H1 (cell line): ENCODE measurements around the gene ENKD1. TPM values are rescaled to one million over a fixed set of nuclear protein-coding genes. Genes with fewer than 3 reads are reported as not detected.

Experiments
- CHD2 ChIP-seq: IDR thresholded peaks from 2 replicates; pipeline ENCODE4 v1.6.1; 2012; ENCODE audit warnings: low read length, improper control_type of control experiment
- CHD7 ChIP-seq: fragments of 300-600 bp; sonication (generic); IDR thresholded peaks from 2 replicates; pipeline ENCODE4 v1.7.1; 2012; ENCODE audit warnings: low read length, moderate library complexity, mild to moderate bottlenecking, inconsistent platforms; ENCODE audit not compliant: insufficient replicate concordance
- EZH2 ChIP-seq: fragments of 200-600 bp; sonication (generic); IDR thresholded peaks from 2 replicates; pipeline ENCODE4 v1.7.1; 2012; ENCODE audit warnings: low read depth, mild to moderate bottlenecking, moderate library complexity, low read length, inconsistent platforms; ENCODE audit not compliant: severe bottlenecking
- KDM4A ChIP-seq: IDR thresholded peaks from one replicate; pipeline ENCODE4 v1.7.1; 2012; ENCODE audit warnings: low read depth, mild to moderate bottlenecking, moderate library complexity, low read length, inconsistent platforms; ENCODE audit not compliant: severe bottlenecking
- PHF8 ChIP-seq: fragments of 200-600 bp; sonication (generic); conservative IDR thresholded peaks from 2 replicates; pipeline ENCODE4 v1.7.1; 2012; ENCODE audit warnings: low read depth, mild to moderate bottlenecking, inconsistent platforms, low read length, moderate library complexity
- POLR2A ChIP-seq, 2 experiments: IDR thresholded peaks; 1 replicate in 1 of 2; 2 replicates in 1 of 2; pipeline ENCODE4 v1.6.1; 2011; ENCODE audit warnings: low read depth in 2 of 2, low read length in 2 of 2, mild to moderate bottlenecking in 2 of 2; ENCODE audit errors: control extremely low read depth in 1 of 2
- SIN3A ChIP-seq, 2 experiments: IDR thresholded peaks in 1 of 2; conservative IDR thresholded peaks in 1 of 2; 2 replicates each; pipeline ENCODE4 v1.6.1; 2011 to 2012; ENCODE audit warnings: low read length in 2 of 2, improper control_type of control experiment in 1 of 2, low read depth in 1 of 2, mild to moderate bottlenecking in 1 of 2
- USF2 ChIP-seq: IDR thresholded peaks from 2 replicates; pipeline ENCODE4 v1.6.1; 2011; ENCODE audit warnings: low read length, improper control_type of control experiment
- polyA plus RNA-seq, 7 experiments: library from polyadenylated mRNA; depleted of rRNA in 3 of 7; stranded (reverse) in 5 of 7; unstranded in 2 of 7; fragments of >200 nt in 5 of 7; fragments of 200-250 nt in 2 of 7; gene quantifications; 1 replicate in 5 of 7; 2 replicates in 1 of 7; 4 replicates in 1 of 7; pipeline versions ENCODE4 v1.2.1 to v1.2.3, GENCODE V29; 2011 to 2013; ENCODE audit warnings: missing spikeins in 2 of 7, mixed read lengths in 2 of 7
- total RNA-seq: library from RNA; stranded (reverse); fragmentation: NEBNext Ultra II Directional; extraction: Animal tissue kit (Norgen Biotek cat#: 25700); gene quantifications from 2 replicates; pipeline ENCODE4 v1.2.1, GENCODE V29; 2021

ENKD1 gene
- total and polyA plus RNA-seq, 2 of the 8 experiments (the other 6 are each of a cell fraction or from before 2014, with no cell fraction given) = 12.9 to 16.1 TPM

- TF ChIP-seq CHD7 (no peak), PHF8 (no peak), KDM4A (no peak), USF2 (no peak), SIN3A (conservative IDR thresholded peaks at IDR 0.05 in 1 of 2, IDR thresholded peaks at IDR 0.05 in 1 of 2; ENCODE audit: low read depth in 1 of 2, low read length in 2 of 2) (no peak), CHD2 (no peak), POLR2A (IDR thresholded peaks at IDR 0.05; ENCODE audit: control extremely low read depth in 1 of 2, low read depth in 2 of 2, low read length in 2 of 2) (no peak), EZH2 (no peak)
These were observed 7.4 kb upstream of the ENKD1 start (continued) for GRCh38 chr16:67673712-67674580.
